ENCODE results near the gene CYP2W1.
"Not testable (repeated sequence)": the region's sequence is repeated elsewhere in the genome, so short reads cannot be mapped to it uniquely, and the experiment has no call there.

The CYP2W1 gene

DNA sequence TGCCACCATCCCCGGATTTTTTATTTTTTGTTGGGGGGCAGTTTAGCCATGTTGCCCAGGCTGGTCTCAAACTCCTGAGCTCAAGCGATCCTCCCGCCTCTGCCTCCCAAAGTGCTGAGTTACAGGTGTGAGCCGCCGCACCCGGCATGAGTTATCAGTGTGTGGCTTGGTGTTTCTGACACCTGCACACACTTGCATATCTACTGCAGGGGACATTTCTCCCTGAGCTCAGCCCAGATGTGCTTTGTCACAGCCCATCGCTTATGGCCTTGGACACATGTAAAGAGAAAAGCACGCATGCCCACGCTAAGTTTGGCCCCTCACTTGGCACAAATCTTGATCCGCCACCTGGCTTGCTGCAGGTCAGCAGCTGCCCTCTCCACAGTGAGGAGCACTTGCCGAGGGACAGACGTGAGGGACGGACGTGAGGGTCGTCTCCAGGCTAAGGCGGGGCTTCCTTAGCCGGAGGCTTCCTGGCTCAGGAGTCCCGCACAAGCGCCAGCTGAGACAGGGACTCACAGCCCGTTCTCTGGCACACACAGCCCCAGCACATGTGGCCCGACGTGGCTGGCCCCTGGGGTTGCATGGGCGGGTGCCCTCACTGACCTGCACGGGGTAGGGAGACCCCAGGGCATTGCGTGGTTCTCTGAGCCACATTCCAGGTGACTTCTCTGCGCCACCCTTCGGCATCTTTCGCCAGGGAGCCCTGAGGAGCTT lies 11.8 kb downstream of the CYP2W1 start:
- DNase-seq: no peak

DNA sequence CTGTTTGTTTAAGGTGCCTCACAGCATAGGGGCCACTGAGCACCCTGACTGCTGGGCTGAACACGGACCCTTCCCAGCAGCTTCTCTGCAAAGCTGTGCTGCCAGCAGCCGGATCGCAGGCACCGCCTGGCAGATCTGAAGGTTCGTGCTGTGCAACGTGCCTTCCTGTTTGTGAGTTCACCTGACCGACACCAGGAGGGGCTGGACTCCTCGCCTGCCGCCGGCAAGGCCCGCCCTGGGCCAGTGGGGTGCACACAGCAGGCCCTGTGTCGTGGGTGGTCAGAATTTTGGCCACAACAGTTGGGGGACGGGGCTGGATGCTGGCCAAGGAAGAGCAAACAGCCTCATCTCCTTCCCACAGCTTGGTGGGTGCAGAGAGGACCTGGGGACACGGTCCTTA lies 12.6 kb downstream of the CYP2W1 start:
- no peak for DNase-seq

DNA sequence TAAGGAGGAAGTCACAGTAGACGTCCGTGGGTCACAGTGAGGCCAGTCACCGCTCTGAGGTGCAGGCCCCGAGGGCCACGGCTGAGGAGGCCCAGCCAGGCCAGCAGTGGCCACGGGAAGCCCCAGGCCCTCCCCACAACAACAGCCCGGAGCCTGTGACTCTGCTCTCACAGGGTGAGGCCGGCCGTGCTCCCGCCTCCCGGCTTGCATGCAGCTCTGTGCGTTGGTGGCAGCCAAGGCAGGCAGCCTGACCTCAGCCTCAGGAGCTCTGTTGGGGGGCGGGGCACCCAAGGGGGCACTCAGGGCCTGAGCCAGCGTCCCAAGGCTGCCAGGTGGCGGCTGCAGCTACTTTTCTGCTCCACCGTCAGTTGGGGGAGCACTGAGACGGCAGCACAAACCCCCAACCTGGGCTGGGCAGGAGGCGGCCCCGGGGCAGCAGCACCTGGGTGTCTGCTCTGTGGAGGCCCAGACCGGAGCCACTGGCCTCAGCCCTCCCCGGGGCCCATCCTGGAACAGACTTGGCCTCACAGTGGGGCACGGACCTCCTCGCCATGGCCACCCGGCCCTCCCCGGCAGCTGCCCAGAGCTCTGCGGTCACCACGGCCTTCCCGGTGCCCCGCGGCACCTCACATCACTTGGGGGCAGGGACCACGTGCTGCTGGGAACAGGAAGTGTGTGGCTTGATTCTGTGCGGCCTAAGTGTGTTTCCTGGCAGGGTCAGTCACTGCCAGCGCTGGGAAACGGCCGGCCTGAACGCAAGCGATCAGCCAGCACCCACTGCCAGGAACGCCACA lies 13.3 kb downstream of the CYP2W1 start:
- no peak for DNase-seq

GRCh38 chr7:997404-998395 lies 14.7 kb downstream of the CYP2W1 start:
- no peak for DNase-seq

DNA sequence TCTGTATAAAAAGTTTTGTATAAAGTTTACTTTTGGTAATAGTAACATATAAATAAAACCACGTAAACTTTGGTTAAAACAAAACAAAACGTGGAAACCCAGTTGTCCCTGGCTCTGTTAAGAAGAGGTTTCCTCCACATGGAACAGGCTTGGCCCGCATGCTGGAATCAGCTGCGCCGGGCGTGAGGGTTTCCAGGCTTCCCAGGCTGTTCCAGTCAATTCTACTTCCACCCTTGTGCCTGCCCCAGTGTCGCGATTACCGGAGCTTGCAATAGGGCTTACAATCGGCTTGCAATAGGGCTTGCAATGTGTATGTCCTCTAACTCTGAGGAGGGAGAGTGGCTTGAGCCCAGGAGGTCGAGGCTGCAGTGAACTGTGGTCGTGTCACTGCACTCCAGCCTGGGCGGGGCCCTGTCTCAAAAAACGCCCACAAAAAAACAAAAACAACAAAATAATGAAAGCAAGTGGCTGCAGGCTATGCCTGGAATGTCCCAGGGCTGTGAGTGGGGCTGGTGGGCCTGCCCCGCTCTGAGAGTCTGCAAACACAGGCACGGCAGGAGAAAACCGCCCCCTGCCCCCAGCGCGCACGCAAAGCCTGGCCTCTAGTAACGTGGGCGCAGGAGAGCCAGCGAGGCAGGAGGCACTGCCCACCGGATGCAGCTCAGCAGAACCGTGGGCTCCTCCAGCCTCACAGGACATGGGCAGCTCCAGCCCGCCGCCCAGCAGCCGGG lies 16.3 kb downstream of the CYP2W1 start:
- DNase-seq: no peak

GRCh38 chr7:999941-1000935 lies 17.3 kb downstream of the CYP2W1 start:
- DNase-seq: no peak

DNA sequence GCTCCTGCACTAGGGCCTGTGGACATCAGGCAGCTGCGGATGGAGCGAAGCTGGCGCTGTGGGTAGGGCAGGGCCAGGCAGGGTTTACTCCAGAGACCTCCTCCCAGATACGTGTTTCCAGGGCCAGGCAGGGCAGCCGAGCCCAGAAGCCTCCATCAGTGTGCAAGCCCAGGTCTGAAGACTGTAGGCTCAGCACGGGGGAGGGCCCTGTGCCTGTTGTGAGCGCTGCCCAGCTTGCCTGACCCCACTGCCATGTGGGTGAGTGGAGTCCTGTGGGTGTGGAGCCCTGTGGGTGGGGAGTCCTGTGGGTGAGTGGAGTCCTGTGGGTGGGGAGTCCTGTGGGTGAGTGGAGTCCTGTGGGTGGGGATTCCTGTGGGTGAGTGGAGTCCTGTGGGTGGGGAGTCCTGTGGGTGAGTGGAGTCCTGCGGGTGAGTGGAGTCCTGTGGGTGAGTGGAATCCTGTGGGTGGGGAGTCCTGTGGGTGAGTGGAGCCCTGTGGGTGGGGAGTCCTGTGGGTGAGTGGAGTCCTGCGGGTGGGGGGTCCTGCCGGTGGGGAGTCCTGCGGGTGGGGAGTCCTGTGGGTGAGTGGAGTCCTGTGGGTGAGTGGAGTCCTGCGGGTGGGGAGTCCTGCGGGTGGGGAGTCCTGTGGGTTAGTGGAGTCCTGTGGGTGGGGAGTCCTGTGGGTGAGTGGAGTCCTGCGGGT lies 18.2 kb downstream of the CYP2W1 start:
- DNase-seq: not testable (repeated sequence)

- not testable (repeated sequence) for DNase-seq
Observed at GRCh38 chr7:1002026-1002425, 19.0 kb downstream of the CYP2W1 start.

DNA sequence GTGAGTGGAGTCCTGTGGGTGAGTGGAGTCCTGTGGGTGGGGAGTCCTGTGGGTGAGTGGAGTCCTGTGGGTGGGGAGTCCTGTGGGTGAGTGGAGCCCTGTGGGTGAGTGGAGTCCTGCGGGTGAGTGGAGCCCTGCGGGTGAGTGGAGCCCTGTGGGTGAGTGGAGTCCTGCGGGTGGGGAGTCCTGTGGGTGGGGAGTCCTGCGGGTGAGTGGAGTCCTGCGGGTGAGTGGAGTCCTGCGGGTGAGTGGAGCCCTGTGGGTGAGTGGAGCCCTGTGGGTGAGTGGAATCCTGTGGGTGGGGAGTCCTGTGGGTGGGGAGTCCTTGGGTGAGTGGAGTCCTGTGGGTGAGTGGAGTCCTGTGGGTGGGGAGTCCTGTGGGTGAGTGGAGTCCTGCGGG lies 19.5 kb downstream of the CYP2W1 start:
- DNase-seq: not testable (repeated sequence)

DNA sequence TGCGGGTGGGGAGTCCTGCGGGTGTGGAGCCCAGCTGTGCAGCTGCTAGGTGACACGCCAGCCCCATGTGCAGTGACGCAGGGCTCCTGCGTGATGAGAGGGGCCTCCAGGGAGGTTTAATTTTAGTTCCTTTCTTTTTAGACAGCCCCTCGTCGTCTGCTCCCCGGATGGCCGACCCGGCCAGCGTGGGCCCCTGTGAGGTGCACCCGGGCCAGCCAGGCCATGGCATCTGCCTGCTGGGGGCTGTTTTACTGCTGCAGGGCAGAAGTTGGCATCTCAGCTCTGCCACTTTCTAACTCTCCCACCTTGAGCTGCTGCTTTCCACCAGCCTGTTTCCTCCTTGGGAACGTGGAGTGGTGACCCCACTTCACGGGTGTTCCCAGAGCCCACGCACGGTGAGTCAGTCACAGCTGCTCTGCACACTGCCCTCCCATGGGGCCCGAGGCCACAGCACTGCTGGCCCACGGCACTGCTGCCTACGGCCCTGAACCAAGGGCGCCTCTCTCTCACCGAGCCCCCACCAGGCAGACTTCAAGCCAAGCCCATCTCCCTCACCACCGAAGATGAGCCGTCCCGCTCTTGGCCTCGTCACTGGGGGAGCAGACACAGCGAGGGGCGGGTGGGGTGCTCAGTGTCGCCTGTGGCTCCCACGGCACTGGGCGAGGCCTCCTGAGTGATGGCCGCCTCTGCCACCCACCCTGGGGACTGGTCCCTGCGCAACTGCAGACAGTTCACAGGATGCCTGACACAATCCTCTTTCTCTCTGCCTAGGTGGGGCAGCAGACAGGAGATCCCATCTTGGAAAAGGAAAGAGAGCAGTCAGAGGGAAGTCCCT lies 21.3 kb downstream of the CYP2W1 start:
- no peak for DNase-seq

- no peak for DNase-seq
Observed at GRCh38 chr7:1005303-1005702, 22.3 kb downstream of the CYP2W1 start.

- DNase-seq: no peak
Observed at GRCh38 chr7:1007901-1008300, 24.9 kb downstream of the CYP2W1 start.

DNA sequence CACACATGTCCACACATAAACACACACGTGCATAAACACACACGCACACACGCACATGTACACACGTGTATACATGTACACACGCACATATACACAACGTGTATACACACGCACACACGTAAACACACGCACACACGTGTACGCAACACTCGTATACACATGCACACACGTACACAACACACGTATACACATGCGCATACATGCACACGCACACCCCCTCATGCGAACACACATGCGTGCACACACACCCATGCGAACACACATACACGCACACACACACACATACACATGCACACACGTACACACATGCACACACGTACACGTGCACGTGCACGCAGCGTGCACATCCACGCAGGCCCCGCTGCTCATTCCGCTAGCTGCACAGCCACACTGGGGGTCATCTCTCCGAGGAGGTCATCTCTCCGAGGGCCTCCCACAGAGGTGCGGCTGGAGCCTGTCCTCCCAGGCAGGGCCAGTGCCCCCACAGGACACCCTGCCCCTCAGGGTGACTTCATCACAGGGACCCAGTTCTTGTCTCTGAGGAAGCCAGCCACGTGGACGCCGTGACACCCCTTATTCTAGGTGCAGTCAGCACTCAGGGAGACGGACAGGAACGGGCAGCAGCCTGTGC lies 25.9 kb downstream of the CYP2W1 start:
- no peak for DNase-seq

DNA sequence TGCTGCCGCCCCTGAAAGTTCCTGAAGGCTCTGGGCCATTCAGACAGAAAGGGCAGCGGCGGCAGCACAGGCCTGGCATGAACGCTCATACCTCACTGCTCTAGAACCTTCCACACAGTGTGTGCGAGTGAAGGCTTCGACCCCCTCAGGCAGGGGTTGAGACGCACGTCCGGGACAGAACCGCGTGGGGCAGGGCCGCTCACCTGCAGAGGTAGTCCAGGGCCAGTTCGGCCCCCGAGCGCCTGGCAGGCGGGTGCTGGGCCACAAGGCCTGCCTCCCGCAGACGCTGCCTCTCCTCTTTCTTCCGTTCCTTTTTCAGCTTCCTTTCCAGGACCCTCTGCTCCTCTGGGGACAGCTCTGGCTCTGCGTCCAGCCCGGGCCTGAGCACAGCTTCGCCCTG lies 26.8 kb downstream of the CYP2W1 start:
- no peak for DNase-seq

DNA sequence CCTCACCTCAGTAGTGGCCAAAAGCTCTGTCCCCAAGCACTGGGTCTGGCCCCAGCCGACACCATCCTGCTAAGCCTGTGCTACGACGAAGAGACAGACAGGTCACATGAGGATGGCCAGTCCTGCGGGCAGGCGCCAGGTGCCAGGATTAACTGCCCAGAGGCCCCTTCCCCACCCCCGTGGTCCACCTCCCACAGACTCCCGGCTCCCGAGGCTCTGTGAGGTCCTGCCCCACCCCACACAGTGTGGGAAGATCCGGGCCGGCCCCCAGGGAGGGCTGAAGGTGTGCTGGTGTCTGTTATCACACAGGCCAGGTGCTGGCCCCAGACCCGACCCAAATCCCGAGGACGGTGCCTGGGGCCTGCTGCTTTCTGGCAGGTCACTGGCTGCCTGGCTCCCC lies 27.2 kb downstream of the CYP2W1 start:
- no peak for DNase-seq

- DNase-seq: no peak
Observed at GRCh38 chr7:1011297-1012003, 28.5 kb downstream of the CYP2W1 start.

Data from amygdala (tissue), 56 donors.